ENCODE measurements around the gene RAPGEF1. TPM values are rescaled to one million over a fixed set of nuclear protein-coding genes. Genes with fewer than 3 reads are reported as not detected.

Gene RAPGEF1
- total and polyA plus RNA-seq, 2 of the 13 experiments (the other 11 are each of a cell fraction or from before 2014, with no cell fraction given): 21.2 to 38.9 TPM

- POLR2A ChIA-PET: no interaction called here
- FAIRE-seq (no peak), DNase-seq (ENCODE audit: low spot score) (no peak), ATAC-seq (no peak)
- no TSS peak for BruUV-seq (replicated peaks)
- H3K4me1 ChIP-seq (ENCODE audit: insufficient read depth, low read length): peaks cover 18% of the 10 kb centered on the region
- no peaks in the 10 kb centered on the region for H3K9me3 ChIP-seq (ENCODE audit: low read length)
- TF ChIP-seq MAFK (conservative IDR thresholded peaks at IDR 0.05 in 1 of 2, IDR thresholded peaks at IDR 0.05 in 1 of 2; ENCODE audit: low read length in 2 of 2) (peak; percentile 29 to 34; a peak in 3 of 4 replicates), ZNF629 (CRISPR knock-in tag; conservative IDR thresholded peaks at IDR 0.05) (peak; percentile 50), E2F2 (CRISPR knock-in tag; IDR thresholded peaks at IDR 0.05; ENCODE audit: borderline replicate concordance) (no peak), ZNF776 (CRISPR knock-in tag; IDR thresholded peaks at IDR 0.05) (no peak)
- TF ChIP-seq, protein P1, sequence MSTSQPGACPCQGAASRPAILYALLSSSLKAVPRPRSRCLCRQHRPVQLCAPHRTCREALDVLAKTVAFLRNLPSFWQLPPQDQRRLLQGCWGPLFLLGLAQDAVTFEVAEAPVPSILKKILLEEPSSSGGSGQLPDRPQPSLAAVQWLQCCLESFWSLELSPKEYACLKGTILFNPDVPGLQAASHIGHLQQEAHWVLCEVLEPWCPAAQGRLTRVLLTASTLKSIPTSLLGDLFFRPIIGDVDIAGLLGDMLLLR (CRISPR knock-in tag; IDR thresholded peaks at IDR 0.05): no peak
- CTCF ChIA-PET (ENCODE audit: low intra/inter-chr PET ratio, low total read pairs): interaction anchor here (1.9 kb wide), 1 partner anchor 73 kb away, joined by 9 read pairs; the partner anchor contains the start of gene RAPGEF1
- H3K4me2 ChIP-seq (ENCODE audit: low read depth, low read length): no peak overlapping the region
- WGBS (ENCODE audit: low lambda C conversion rate): 91% methylated on average over 7 of the region's 7 CpGs
- H2AFZ ChIP-seq (ENCODE audit: low read length): no peak overlapping the region
- no peaks in the 10 kb centered on the region; the same call in 1 of the 2 replicates for H4K20me1 ChIP-seq (ENCODE audit: insufficient read depth, low read length)
- in situ Hi-C loops (cut with HindIII; ENCODE audit: extremely low pct_ligation_motif_present, low pct_unique_long_range_greater_than_20kb) (no loop called here), intact Hi-C loops (cut with micrococcal nuclease; ENCODE audit: unreplicated experiment) (no loop called here)
- peaks cover 22% of the 10 kb centered on the region for H3K79me2 ChIP-seq (ENCODE audit: insufficient read depth, low read length)
- no peak overlapping the region for H3K9ac ChIP-seq (ENCODE audit: insufficient read depth, low read depth, low read length)
- H3K27ac ChIP-seq (ENCODE audit: extremely low read length, insufficient read depth, low read length): no peak overlapping the region
- H3K27me3 ChIP-seq (ENCODE audit: control insufficient read depth in 1 of 2, insufficient read depth in 2 of 2, low read length in 2 of 2): no peaks in the 10 kb centered on the region
- H3K36me3 ChIP-seq (replicated peaks in 1 of 2; ENCODE audit: control insufficient read depth in 1 of 2, insufficient read depth in 2 of 2, low read length in 2 of 2): 0 out of 5 replicates have a peak, but pooled peaks cover 0 to 1% of the 10 kb centered on the region in 2 experiments
- H3K4me3 ChIP-seq (replicated peaks in 1 of 3; ENCODE audit: insufficient read depth in 1 of 3, low read depth in 2 of 3, low read length in 3 of 3): no peak overlapping the region
These were observed 72.3 kb downstream of the RAPGEF1 start for GRCh38 chr9:131667576-131667975.

- no peak for ATAC-seq
- H3K79me2 ChIP-seq (ENCODE audit: insufficient read depth, low read length): peaks cover 17% of the 10 kb centered on the region
These were observed 73.1 kb downstream of the RAPGEF1 start for GRCh38 chr9:131666774-131667173.

More at GRCh38 chr9:131666774-131667173, 73.1 kb downstream of the RAPGEF1 start:
- Histone ChIP-seq H3K27me3 (ENCODE audit: control insufficient read depth in 1 of 2, insufficient read depth in 2 of 2, low read length in 2 of 2) (no peaks in the 10 kb centered on the region), H3K9me3 (ENCODE audit: low read length) (no peaks in the 10 kb centered on the region), H3K9ac (ENCODE audit: insufficient read depth, low read depth, low read length) (no peak overlapping the region), H3K4me3 (replicated peaks in 1 of 3; ENCODE audit: insufficient read depth in 1 of 3, low read depth in 2 of 3, low read length in 3 of 3) (no peak overlapping the region), H4K20me1 (ENCODE audit: insufficient read depth, low read length) (no peaks in the 10 kb centered on the region; the same call in 1 of the 2 replicates), H3K4me1 (ENCODE audit: insufficient read depth, low read length) (peaks cover 18% of the 10 kb centered on the region), H3K4me2 (ENCODE audit: low read depth, low read length) (no peak overlapping the region), H2AFZ (ENCODE audit: low read length) (no peak overlapping the region), H3K27ac (ENCODE audit: extremely low read length, insufficient read depth, low read length) (no peak overlapping the region), H3K36me3 (replicated peaks in 1 of 2; ENCODE audit: control insufficient read depth in 1 of 2, insufficient read depth in 2 of 2, low read length in 2 of 2) (peaks cover 0 to 1% of the 10 kb centered on the region in 2 experiments; a peak in 1 of 5 replicates)
- ChIA-PET CTCF (ENCODE audit: low intra/inter-chr PET ratio, low total read pairs) (no interaction called here), POLR2A (no interaction called here)
- BruUV-seq (replicated peaks): no TSS peak
- DNase-seq (ENCODE audit: low spot score): no peak
- intact Hi-C loops (cut with micrococcal nuclease; ENCODE audit: unreplicated experiment) (no loop called here), in situ Hi-C loops (cut with HindIII; ENCODE audit: extremely low pct_ligation_motif_present, low pct_unique_long_range_greater_than_20kb) (no loop called here)
- 98% methylated on average over 8 of the region's 8 CpGs for WGBS (ENCODE audit: low lambda C conversion rate)
- TF ChIP-seq, protein P2, sequence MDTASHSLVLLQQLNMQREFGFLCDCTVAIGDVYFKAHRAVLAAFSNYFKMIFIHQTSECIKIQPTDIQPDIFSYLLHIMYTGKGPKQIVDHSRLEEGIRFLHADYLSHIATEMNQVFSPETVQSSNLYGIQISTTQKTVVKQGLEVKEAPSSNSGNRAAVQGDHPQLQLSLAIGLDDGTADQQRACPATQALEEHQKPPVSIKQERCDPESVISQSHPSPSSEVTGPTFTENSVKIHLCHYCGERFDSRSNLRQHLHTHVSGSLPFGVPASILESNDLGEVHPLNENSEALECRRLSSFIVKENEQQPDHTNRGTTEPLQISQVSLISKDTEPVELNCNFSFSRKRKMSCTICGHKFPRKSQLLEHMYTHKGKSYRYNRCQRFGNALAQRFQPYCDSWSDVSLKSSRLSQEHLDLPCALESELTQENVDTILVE (CRISPR knock-in tag; IDR thresholded peaks at IDR 0.05): no peak
- TF ChIP-seq CEBPB (IDR thresholded peaks at IDR 0.05; ENCODE audit: borderline replicate concordance, low read depth, low read length): no peak
- no peak for TF ChIP-seq SMAD9 (CRISPR knock-in tag; IDR thresholded peaks at IDR 0.05)
- no peak for TF ChIP-seq ETV5 (CRISPR knock-in tag; IDR thresholded peaks at IDR 0.05; ENCODE audit: borderline replicate concordance)
- TF ChIP-seq ZNF605 (CRISPR knock-in tag; IDR thresholded peaks at IDR 0.05): no peak
- TF ChIP-seq ZNF431 (CRISPR knock-in tag; IDR thresholded peaks at IDR 0.05; ENCODE audit: borderline replicate concordance, low read depth): no peak
- TF ChIP-seq HBP1 (CRISPR knock-in tag; IDR thresholded peaks at IDR 0.05; ENCODE audit: low read depth): no peak
- no peak for TF ChIP-seq SIX4 (CRISPR knock-in tag; IDR thresholded peaks at IDR 0.05)
- TF ChIP-seq BCL6 (CRISPR knock-in tag; IDR thresholded peaks at IDR 0.05): no peak
- no peak for FAIRE-seq
